Erythroblast (primary cell): ENCODE measurements around the gene TEX14.

Source experiments
- GATA1 ChIP-seq: IDR thresholded peaks from 2 replicates; pipeline ENCODE4 v1.6.1; 2011; ENCODE audit warnings: low read depth, mild to moderate bottlenecking, control low read depth, low read length, moderate library complexity
- POLR2A ChIP-seq: IDR thresholded peaks from 2 replicates; pipeline ENCODE4 v1.6.1; 2011; ENCODE audit warnings: mild to moderate bottlenecking, low read length

DNA sequence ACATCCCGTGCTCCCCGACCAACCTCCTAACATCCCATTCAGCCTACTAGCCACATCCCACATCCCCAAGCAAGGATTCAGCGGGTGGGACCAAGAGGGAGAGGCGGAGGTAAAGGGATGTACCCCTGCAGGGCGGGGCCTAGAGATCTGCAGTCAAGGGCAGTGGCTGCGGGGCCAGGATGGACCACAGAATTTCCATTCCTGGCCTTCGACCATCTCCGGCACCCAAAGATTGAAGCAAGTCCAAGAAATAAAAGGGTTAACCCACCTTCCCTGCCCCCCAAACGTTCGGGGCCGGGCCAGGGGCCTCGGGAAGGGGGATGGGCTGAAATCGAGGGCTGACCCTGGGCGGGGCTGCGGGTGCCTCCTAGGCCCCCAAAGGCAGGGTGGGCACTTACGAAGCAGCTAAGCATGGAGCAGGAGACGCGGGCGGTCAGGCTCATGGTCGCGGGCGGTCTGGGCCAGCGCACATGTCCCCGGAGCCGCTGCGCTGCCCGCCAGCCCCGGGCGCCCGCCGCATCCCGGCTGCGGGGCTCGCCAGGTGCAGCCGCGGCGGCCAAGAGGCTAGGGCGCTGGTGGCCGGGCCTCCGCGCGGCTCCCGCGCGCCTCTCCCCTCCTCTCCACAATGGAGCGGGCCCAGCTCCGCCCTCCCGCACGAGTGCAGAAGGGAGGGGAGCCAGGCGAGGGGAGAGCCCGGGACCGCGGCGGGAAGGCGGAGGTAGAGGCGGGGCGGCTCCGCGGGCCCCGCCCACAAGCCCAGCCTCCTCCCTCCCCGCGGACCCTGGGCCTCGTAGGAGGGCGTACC, 177.7 kb downstream of the TEX14 start, which contains the start of gene MTMR4:
- TF ChIP-seq POLR2A: peak; percentile 54
- TF ChIP-seq GATA1: no peak
